Right lobe of liver (tissue), 4 donors: ENCODE measurements around the gene SEC14L1.

Experiments used
- CTCF ChIP-seq, 4 donors: fragments of 200-600 bp in 3 of 4; fragments of 450-650 bp in 1 of 4; IDR thresholded peaks; one replicate each; pipeline versions ENCODE4 v1.5.1 to v1.8.0; 2016 to 2022; ENCODE audit warnings: antibody characterized with exemption in 4 of 4, mild to moderate bottlenecking in 2 of 4
- POLR2A ChIP-seq: fragments of 450-650 bp; IDR thresholded peaks from one replicate; pipeline ENCODE4 v1.6.1; 2017; ENCODE audit warnings: antibody characterized with exemption, mild to moderate bottlenecking
- donor health status: DM: no; HTN: no; CAD: no.
- donor health status: DM: no; HTN: no; CAD: no.
- donor health status: DM: no; HTN: yes; CAD: no.

GRCh38 chr17:77141846-77142449 lies 1.2 kb downstream of the SEC14L1 start:
- TF ChIP-seq CTCF (IDR thresholded peaks at IDR 0.05) (no peak), POLR2A (no peak)
